A549 (cell line): ENCODE measurements around the gene MSI2. TPM values are rescaled to one million over a fixed set of nuclear protein-coding genes. Genes with fewer than 3 reads are reported as not detected.

Experiments
- ATAC-seq, 2 experiments: fragments of 200-7000 bp in 1 of 2; fragments of >200 bp in 1 of 2; cut with Nextera tagmentation in 1 of 2; cut with Tn5 transposase in 1 of 2; 3 replicates each; pipeline versions ENCODE4 v1.8.0 to v1.9.1; 2018 to 2020; ENCODE audit warnings: mild to moderate bottlenecking in 1 of 2, moderate library complexity in 1 of 2
- CTCF ChIA-PET: fragments of 300-600 bp; sonication (Branson Sonifier 250); formaldehyde crosslinking; extraction: SDS; loops from one replicate; lab custom pipeline; 2021; ENCODE audit warnings: antibody characterized with exemption, inconsistent platforms; lab: Yijun Ruan, JAX
- POLR2A ChIA-PET: fragments of 350-600 bp; formaldehyde crosslinking; extraction: SDS; loops from one replicate; lab custom pipeline; 2021; ENCODE audit warnings: antibody characterized with exemption, inconsistent platforms; lab: Yijun Ruan, JAX
- DNase-seq, 2 experiments: peaks; one replicate each; pipeline versions ENCODE4 v3.0.0 to v3.0.0-alpha.2; 2011 to 2016; ENCODE audit warnings: low read depth in 1 of 2, low spot score in 1 of 2
- FAIRE-seq: peaks from 2 replicates; lab custom pipeline; 2011; peaks lifted over from hg19 to GRCh38; lab: Jason Lieb, UNC
- H3K27ac ChIP-seq, 2 experiments: fragments of >200 bp; sonication (Bioruptor Twin); formaldehyde crosslinking; 3 replicates each; pipeline ENCODE4 v1.5.1; 2016 to 2017
- H3K4me1 ChIP-seq: fragments of >200 bp; sonication (Bioruptor Twin); formaldehyde crosslinking; 3 replicates; pipeline ENCODE4 v1.6.1; 2016
- H3K4me2 ChIP-seq: fragments of >200 bp; sonication (Bioruptor Twin); formaldehyde crosslinking; 3 replicates; pipeline ENCODE4 v1.6.1; 2016
- H3K4me3 ChIP-seq: fragments of >200 bp; sonication (Bioruptor Twin); formaldehyde crosslinking; 3 replicates; pipeline ENCODE4 v1.5.1; 2016
- H3K9me3 ChIP-seq: fragments of >200 bp; sonication (Bioruptor Twin); formaldehyde crosslinking; 3 replicates; pipeline ENCODE4 v1.6.1; 2016
- CEBPB ChIP-seq, 2 experiments: fragments of >200 bp in 1 of 2; sonication (Bioruptor Twin) in 1 of 2; formaldehyde crosslinking in 1 of 2; IDR thresholded peaks; 2 replicates each; pipeline ENCODE4 v1.6.1; 2012 to 2016
- EHF ChIP-seq: fragments of 250-450 bp; sonication (Bioruptor Pico); IDR thresholded peaks from 2 replicates; pipeline ENCODE4 v1.5.0; 2020; ENCODE audit warnings: mild to moderate bottlenecking
- FOSL2 ChIP-seq, 2 experiments: fragments of 450-650 bp in 1 of 2; fragments of >200 bp in 1 of 2; sonication (Bioruptor Twin) in 1 of 2; formaldehyde crosslinking; IDR thresholded peaks; 2 replicates each; pipeline versions ENCODE4 v1.5.0 to v1.6.1; 2016 to 2020; ENCODE audit warnings: mild to moderate bottlenecking in 1 of 2, moderate library complexity in 1 of 2
- HDAC2 ChIP-seq: fragments of 200-600 bp; sonication (generic); IDR thresholded peaks from 2 replicates; pipeline ENCODE4 v1.6.1; 2016
- HOXA7 ChIP-seq: fragments of 250-450 bp; sonication (Bioruptor Pico); IDR thresholded peaks from 2 replicates; pipeline ENCODE4 v1.5.0; 2020; ENCODE audit warnings: mild to moderate bottlenecking, moderate library complexity
- HOXB5 ChIP-seq: fragments of 250-450 bp; sonication (Bioruptor Pico); IDR thresholded peaks from 2 replicates; pipeline ENCODE4 v1.5.0; 2020; ENCODE audit warnings: mild to moderate bottlenecking, moderate library complexity
- JUNB ChIP-seq: fragments of >200 bp; sonication (Bioruptor Twin); formaldehyde crosslinking; IDR thresholded peaks from 2 replicates; pipeline ENCODE4 v1.6.1; 2016
- MAFK ChIP-seq: fragments of 450-650 bp; IDR thresholded peaks from 2 replicates; pipeline ENCODE4 v1.6.1; 2014; ENCODE audit not compliant: partially characterized antibody
- POLR2A ChIP-seq: IDR thresholded peaks from 2 replicates; pipeline ENCODE4 v1.6.1; 2012; ENCODE audit warnings: mild to moderate bottlenecking, low read length
- SREBF2 ChIP-seq: fragments of 450-650 bp; IDR thresholded peaks from 2 replicates; pipeline ENCODE4 v1.6.1; 2014; ENCODE audit warnings: mild to moderate bottlenecking, moderate library complexity
- ZNF302 ChIP-seq: fragments of 250-450 bp; sonication (Bioruptor Pico); IDR thresholded peaks from 2 replicates; pipeline ENCODE4 v1.9.0; 2021; ENCODE audit warnings: inconsistent platforms, mild to moderate bottlenecking, moderate library complexity
- WGBS: methylation state at CpG from one replicate; pipeline ENCODE4 v1.1.6; 2017; ENCODE audit errors: missing lambda C conversion rate; 5-methylcytosine and 5-hydroxymethylcytosine counted together
- polyA plus RNA-seq, 4 experiments: library from polyadenylated mRNA; depleted of rRNA in 3 of 4; stranded (reverse); fragments of >200 nt; fragmentation: RNase III in 1 of 4; extraction: RNeasy Plus Mini Kit Qiagen cat#74134 plus additional on column Dnase treatment in 1 of 4; gene quantifications; 2 replicates in 3 of 4; 3 replicates in 1 of 4; pipeline ENCODE4 v1.2.3, GENCODE V29; 2011 to 2017
- TF ChIP-seq, protein P1 (sequence below): IDR thresholded peaks from 2 replicates; pipeline ENCODE4 v1.6.1; 2012
- TF ChIP-seq, protein P2 (sequence below): fragments of 200-600 bp; sonication (generic); IDR thresholded peaks from 2 replicates; pipeline ENCODE4 v1.6.1; 2016; ENCODE audit warnings: antibody characterized with exemption, mild to moderate bottlenecking, moderate library complexity
- TF ChIP-seq, protein P3 (sequence below): fragments of 250-450 bp; sonication (Bioruptor Pico); IDR thresholded peaks from 2 replicates; pipeline ENCODE4 v1.5.0; 2021; ENCODE audit warnings: mild to moderate bottlenecking, moderate library complexity, borderline replicate concordance
- TF ChIP-seq, protein P4 (sequence below): fragments of 250-450 bp; sonication (Bioruptor Pico); IDR thresholded peaks from 2 replicates; pipeline ENCODE4 v1.5.0; 2020; ENCODE audit warnings: low read depth, mild to moderate bottlenecking, moderate library complexity
- TF ChIP-seq, protein P5 (sequence below): fragments of >200 bp; sonication (Bioruptor Twin); formaldehyde crosslinking; IDR thresholded peaks from 2 replicates; pipeline ENCODE4 v1.6.1; 2016

MSI2 gene
- polyA plus RNA-seq, 2 of the 4 experiments (the other 2 are of a cell fraction): 43.6 to 44.4 TPM

DNA sequence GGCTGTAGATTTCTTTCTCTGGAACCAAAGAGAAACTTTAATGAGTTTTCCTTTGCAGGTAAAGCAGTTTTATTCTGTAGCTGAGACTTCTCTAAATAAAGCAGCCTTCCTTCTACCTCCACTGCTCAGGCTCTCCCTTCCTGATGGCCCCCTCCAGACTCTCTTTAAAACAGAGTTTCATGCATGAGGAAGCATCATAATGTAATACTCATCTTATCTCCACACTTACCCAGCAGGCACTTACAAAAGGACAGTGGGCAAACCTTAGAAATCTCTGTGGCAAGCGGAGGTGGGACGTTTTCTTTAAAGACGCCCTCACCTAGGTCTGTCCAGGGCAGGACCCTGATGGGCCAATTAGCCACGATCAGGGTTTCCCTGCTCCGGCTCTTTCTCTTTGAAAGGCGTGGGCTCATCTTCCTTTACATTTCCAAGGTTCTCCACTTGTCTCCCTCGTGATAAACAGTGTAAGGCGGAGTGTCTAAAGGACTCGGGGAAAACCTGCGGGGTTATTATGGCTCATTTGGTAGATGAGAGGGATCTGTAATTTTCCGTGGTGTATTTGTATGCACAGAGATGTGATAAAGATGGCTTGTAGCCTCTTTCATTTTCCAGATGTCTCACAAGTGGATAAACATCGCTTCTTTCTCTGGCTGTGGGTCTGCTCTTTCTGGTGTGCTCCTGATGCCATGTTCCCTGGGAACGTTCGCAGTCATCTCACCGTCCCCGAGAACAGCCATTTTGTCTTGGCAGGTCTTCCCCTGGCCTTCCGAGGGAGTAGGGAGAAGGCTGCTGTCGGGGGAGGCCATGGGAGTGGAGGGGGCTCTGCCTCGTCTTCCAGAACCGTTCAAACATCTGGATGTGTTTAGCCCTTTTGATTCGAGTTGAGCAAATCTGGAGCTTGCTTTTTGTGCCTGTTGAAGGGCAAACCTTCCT, 249.8 kb downstream of the MSI2 start:
- WGBS: 86% methylated on average over 21 of the region's 21 CpGs
- CTCF ChIA-PET: interaction anchor here (0.7 to 1.8 kb wide), 4 partner anchors 12 to 683 kb away, joined by 3 to 7 read pairs (median 4); no protein-coding TSS in a partner anchor
- Histone ChIP-seq H3K9me3 (no peaks in the 10 kb centered on the region), H3K4me3 (no peak overlapping the region)
- TF ChIP-seq, protein P1, sequence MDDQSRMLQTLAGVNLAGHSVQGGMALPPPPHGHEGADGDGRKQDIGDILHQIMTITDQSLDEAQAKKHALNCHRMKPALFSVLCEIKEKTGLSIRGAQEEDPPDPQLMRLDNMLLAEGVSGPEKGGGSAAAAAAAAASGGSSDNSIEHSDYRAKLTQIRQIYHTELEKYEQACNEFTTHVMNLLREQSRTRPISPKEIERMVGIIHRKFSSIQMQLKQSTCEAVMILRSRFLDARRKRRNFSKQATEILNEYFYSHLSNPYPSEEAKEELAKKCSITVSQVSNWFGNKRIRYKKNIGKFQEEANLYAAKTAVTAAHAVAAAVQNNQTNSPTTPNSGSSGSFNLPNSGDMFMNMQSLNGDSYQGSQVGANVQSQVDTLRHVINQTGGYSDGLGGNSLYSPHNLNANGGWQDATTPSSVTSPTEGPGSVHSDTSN: no peak
- no peak for TF ChIP-seq SREBF2
- no peak for TF ChIP-seq POLR2A
- TF ChIP-seq, protein P2, sequence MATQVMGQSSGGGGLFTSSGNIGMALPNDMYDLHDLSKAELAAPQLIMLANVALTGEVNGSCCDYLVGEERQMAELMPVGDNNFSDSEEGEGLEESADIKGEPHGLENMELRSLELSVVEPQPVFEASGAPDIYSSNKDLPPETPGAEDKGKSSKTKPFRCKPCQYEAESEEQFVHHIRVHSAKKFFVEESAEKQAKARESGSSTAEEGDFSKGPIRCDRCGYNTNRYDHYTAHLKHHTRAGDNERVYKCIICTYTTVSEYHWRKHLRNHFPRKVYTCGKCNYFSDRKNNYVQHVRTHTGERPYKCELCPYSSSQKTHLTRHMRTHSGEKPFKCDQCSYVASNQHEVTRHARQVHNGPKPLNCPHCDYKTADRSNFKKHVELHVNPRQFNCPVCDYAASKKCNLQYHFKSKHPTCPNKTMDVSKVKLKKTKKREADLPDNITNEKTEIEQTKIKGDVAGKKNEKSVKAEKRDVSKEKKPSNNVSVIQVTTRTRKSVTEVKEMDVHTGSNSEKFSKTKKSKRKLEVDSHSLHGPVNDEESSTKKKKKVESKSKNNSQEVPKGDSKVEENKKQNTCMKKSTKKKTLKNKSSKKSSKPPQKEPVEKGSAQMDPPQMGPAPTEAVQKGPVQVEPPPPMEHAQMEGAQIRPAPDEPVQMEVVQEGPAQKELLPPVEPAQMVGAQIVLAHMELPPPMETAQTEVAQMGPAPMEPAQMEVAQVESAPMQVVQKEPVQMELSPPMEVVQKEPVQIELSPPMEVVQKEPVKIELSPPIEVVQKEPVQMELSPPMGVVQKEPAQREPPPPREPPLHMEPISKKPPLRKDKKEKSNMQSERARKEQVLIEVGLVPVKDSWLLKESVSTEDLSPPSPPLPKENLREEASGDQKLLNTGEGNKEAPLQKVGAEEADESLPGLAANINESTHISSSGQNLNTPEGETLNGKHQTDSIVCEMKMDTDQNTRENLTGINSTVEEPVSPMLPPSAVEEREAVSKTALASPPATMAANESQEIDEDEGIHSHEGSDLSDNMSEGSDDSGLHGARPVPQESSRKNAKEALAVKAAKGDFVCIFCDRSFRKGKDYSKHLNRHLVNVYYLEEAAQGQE: no peak
- no peak for TF ChIP-seq FOSL2 (IDR thresholded peaks at IDR 0.05)
- TF ChIP-seq FOSL2 (CRISPR knock-in tag; IDR thresholded peaks at IDR 0.05): no peak
- TF ChIP-seq, protein P3, sequence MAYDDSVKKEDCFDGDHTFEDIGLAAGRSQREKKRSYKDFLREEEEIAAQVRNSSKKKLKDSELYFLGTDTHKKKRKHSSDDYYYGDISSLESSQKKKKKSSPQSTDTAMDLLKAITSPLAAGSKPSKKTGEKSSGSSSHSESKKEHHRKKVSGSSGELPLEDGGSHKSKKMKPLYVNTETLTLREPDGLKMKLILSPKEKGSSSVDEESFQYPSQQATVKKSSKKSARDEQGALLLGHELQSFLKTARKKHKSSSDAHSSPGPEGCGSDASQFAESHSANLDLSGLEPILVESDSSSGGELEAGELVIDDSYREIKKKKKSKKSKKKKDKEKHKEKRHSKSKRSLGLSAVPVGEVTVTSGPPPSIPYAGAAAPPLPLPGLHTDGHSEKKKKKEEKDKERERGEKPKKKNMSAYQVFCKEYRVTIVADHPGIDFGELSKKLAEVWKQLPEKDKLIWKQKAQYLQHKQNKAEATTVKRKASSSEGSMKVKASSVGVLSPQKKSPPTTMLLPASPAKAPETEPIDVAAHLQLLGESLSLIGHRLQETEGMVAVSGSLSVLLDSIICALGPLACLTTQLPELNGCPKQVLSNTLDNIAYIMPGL (CRISPR knock-in tag): no peak
- TF ChIP-seq ZNF302 (CRISPR knock-in tag): no peak
- no peak for TF ChIP-seq HOXA7 (CRISPR knock-in tag)
- no peak for TF ChIP-seq MAFK
- TF ChIP-seq, protein P4, sequence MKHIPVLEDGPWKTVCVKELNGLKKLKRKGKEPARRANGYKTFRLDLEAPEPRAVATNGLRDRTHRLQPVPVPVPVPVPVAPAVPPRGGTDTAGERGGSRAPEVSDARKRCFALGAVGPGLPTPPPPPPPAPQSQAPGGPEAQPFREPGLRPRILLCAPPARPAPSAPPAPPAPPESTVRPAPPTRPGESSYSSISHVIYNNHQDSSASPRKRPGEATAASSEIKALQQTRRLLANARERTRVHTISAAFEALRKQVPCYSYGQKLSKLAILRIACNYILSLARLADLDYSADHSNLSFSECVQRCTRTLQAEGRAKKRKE (CRISPR knock-in tag): no peak
- TF ChIP-seq HDAC2: no peak
- TF ChIP-seq, all 56 proteins: peak for 0
- Histone ChIP-seq H3K4me2 (peak overlapping the region; percentile 11; the same call in 1 of the 3 replicates), H3K4me1 (peaks cover 35% of the 10 kb centered on the region), H3K27ac (peak overlapping the region; percentile 14 to 26; a peak in 2 of 6 replicates)
- POLR2A ChIA-PET: no interaction called here
- ATAC-seq: peak; percentile 9 to 26; a peak in 2 of 6 replicates
- no peak for FAIRE-seq
- DNase-seq: no peak

DNA sequence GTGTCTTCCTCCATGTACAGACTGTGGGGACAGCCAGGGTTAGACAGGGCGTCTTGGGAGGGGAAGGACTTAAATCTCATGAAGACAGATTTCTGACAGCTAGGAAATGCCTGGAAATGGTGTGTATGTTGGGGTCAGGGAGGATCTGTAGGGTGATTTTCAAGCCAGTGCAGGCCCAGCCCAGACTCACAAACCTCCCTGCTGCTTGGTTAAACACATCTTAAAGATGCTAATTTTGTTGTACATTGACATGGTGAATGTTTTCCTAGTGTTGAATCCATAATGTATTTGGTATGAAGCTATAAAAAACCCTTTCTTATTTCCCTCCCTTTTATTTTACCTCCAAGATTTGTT, 250.4 kb downstream of the MSI2 start:
- Histone ChIP-seq H3K4me2 (peak overlapping the region; percentile 11; the same call in 1 of the 3 replicates), H3K9me3 (no peaks in the 10 kb centered on the region), H3K27ac (peak overlapping the region; percentile 1 to 26; a peak in 2 of 6 replicates), H3K4me1 (peaks cover 35% of the 10 kb centered on the region), H3K4me3 (no peak overlapping the region)
- TF ChIP-seq EHF (CRISPR knock-in tag) (no peak), JUNB (no peak), HOXB5 (CRISPR knock-in tag) (no peak), POLR2A (no peak), CEBPB (IDR thresholded peaks at IDR 0.05) (no peak)
- TF ChIP-seq, protein P5, sequence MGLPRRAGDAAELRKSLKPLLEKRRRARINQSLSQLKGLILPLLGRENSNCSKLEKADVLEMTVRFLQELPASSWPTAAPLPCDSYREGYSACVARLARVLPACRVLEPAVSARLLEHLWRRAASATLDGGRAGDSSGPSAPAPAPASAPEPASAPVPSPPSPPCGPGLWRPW: no peak
- DNase-seq (no peak), ATAC-seq (peak in 1 of 2 experiments; percentile 45; a peak in 3 of 6 replicates), FAIRE-seq (no peak)
- ChIA-PET POLR2A (no interaction called here), CTCF (interaction anchor here (0.7 kb wide), 1 partner anchor 683 kb away, joined by 3 read pairs; no protein-coding TSS in a partner anchor)
- WGBS: 75% methylated on average over 1 of the region's 1 CpG
